Measurements from ENCODE around the gene ADSS1. TPM values are rescaled to one million over a fixed set of nuclear protein-coding genes. Genes with fewer than 3 reads are reported as not detected.

ADSS1 gene
- total and polyA plus RNA-seq, 2 donors (not counting 1 experiment from before 2014, with no cell fraction given): 2.2 to 3.5 TPM

- no peak for TF ChIP-seq CTCF (conservative IDR thresholded peaks at IDR 0.05 in 1 of 2, IDR thresholded peaks at IDR 0.05 in 1 of 2; ENCODE audit: low read depth in 1 of 2, low read length in 2 of 2)
- TF ChIP-seq EZH2 (IDR thresholded peaks at IDR 0.05; ENCODE audit: low read length, missing control alignments): no peak
- Histone ChIP-seq H3K27ac (ENCODE audit: insufficient read depth, low read length) (no peak overlapping the region), H3K36me3 (ENCODE audit: control insufficient read depth, insufficient read depth, low read length) (peaks cover 36% of the 10 kb centered on the region), H3K9me3 (ENCODE audit: control insufficient read depth, insufficient read depth, low read depth, low read length) (no peaks in the 10 kb centered on the region), H4K20me1 (ENCODE audit: control insufficient read depth, extremely low read depth, insufficient read depth, low read length) (no peaks in the 10 kb centered on the region), H2AFZ (ENCODE audit: low read length) (no peak overlapping the region), H3K4me3 (replicated peaks in 1 of 4; ENCODE audit: control extremely low read depth in 1 of 4, insufficient read depth in 1 of 4, low read depth in 3 of 4, low read length in 4 of 4) (no peak overlapping the region), H3K4me2 (ENCODE audit: extremely low read depth, insufficient read depth, low read length) (no peak overlapping the region), H3K4me1 (ENCODE audit: control insufficient read depth, extremely low read depth, insufficient read depth, low read length) (peaks cover 2% of the 10 kb centered on the region), H3K9ac (ENCODE audit: insufficient read depth, low read length) (no peak overlapping the region), H3K79me2 (ENCODE audit: control insufficient read depth, insufficient read depth, low read length) (no peaks in the 10 kb centered on the region), H3K27me3 (ENCODE audit: control insufficient read depth, insufficient read depth, low read length) (no peaks in the 10 kb centered on the region)
- DNase-seq (ENCODE audit: low read depth in 2 of 2): no peak
Observed at GRCh38 chr14:104771374-104771773, 47.3 kb downstream of the ADSS1 start.

- no peak overlapping the region for H3K9ac ChIP-seq (ENCODE audit: insufficient read depth, low read length)
- H3K9me3 ChIP-seq (ENCODE audit: control insufficient read depth, insufficient read depth, low read depth, low read length): no peaks in the 10 kb centered on the region
- H3K79me2 ChIP-seq (ENCODE audit: control insufficient read depth, insufficient read depth, low read length): no peaks in the 10 kb centered on the region
- H3K27ac ChIP-seq (ENCODE audit: insufficient read depth, low read length): no peak overlapping the region
- H3K4me1 ChIP-seq (ENCODE audit: control insufficient read depth, extremely low read depth, insufficient read depth, low read length): peaks cover 2% of the 10 kb centered on the region
- peaks cover 39% of the 10 kb centered on the region for H3K36me3 ChIP-seq (ENCODE audit: control insufficient read depth, insufficient read depth, low read length)
- H3K4me2 ChIP-seq (ENCODE audit: extremely low read depth, insufficient read depth, low read length): no peak overlapping the region
- no peak for DNase-seq (ENCODE audit: low read depth in 2 of 2)
- H3K27me3 ChIP-seq (ENCODE audit: control insufficient read depth, insufficient read depth, low read length): no peaks in the 10 kb centered on the region
- no peaks in the 10 kb centered on the region for H4K20me1 ChIP-seq (ENCODE audit: control insufficient read depth, extremely low read depth, insufficient read depth, low read length)
- TF ChIP-seq CTCF (conservative IDR thresholded peaks at IDR 0.05 in 1 of 2, IDR thresholded peaks at IDR 0.05 in 1 of 2; ENCODE audit: low read depth in 1 of 2, low read length in 2 of 2) (no peak), EZH2 (IDR thresholded peaks at IDR 0.05; ENCODE audit: low read length, missing control alignments) (no peak)
- H3K4me3 ChIP-seq (replicated peaks in 1 of 4; ENCODE audit: control extremely low read depth in 1 of 4, insufficient read depth in 1 of 4, low read depth in 3 of 4, low read length in 4 of 4): no peak overlapping the region
- H2AFZ ChIP-seq (ENCODE audit: low read length): no peak overlapping the region
Observed at GRCh38 chr14:104771918-104772706, 48.1 kb downstream of the ADSS1 start.

- no peaks in the 10 kb centered on the region for H3K9me3 ChIP-seq (ENCODE audit: control insufficient read depth, insufficient read depth, low read depth, low read length)
- no peak overlapping the region for H3K4me2 ChIP-seq (ENCODE audit: extremely low read depth, insufficient read depth, low read length)
- no peaks in the 10 kb centered on the region for H3K79me2 ChIP-seq (ENCODE audit: control insufficient read depth, insufficient read depth, low read length)
- no peak overlapping the region for H3K27ac ChIP-seq (ENCODE audit: insufficient read depth, low read length)
- DNase-seq (ENCODE audit: low read depth in 2 of 2): no peak
- no peak overlapping the region for H2AFZ ChIP-seq (ENCODE audit: low read length)
- H3K4me1 ChIP-seq (ENCODE audit: control insufficient read depth, extremely low read depth, insufficient read depth, low read length): peaks cover 2% of the 10 kb centered on the region
- H3K4me3 ChIP-seq (replicated peaks in 1 of 4; ENCODE audit: control extremely low read depth in 1 of 4, insufficient read depth in 1 of 4, low read depth in 3 of 4, low read length in 4 of 4): no peak overlapping the region
- H3K36me3 ChIP-seq (ENCODE audit: control insufficient read depth, insufficient read depth, low read length): peaks cover 43% of the 10 kb centered on the region
- H3K27me3 ChIP-seq (ENCODE audit: control insufficient read depth, insufficient read depth, low read length): no peaks in the 10 kb centered on the region
- H4K20me1 ChIP-seq (ENCODE audit: control insufficient read depth, extremely low read depth, insufficient read depth, low read length): no peaks in the 10 kb centered on the region
- TF ChIP-seq CTCF (conservative IDR thresholded peaks at IDR 0.05 in 1 of 2, IDR thresholded peaks at IDR 0.05 in 1 of 2; ENCODE audit: low read depth in 1 of 2, low read length in 2 of 2) (no peak), EZH2 (IDR thresholded peaks at IDR 0.05; ENCODE audit: low read length, missing control alignments) (no peak)
- H3K9ac ChIP-seq (ENCODE audit: insufficient read depth, low read length): no peak overlapping the region
Observed at GRCh38 chr14:104772707-104773504, 48.9 kb downstream of the ADSS1 start.

Measured in fibroblast of lung (primary cell).